GM18505 (cell line): ENCODE measurements around the gene RFPL1.
"Not testable (repeated sequence)": the region's sequence is repeated elsewhere in the genome, so short reads cannot be mapped to it uniquely, and the experiment has no call there.

Experiments used
- ATAC-seq: cut with Tn5 transposase; IDR thresholded peaks from one replicate; pipeline ENCODE4 v1.9.1; 2021; ENCODE audit not compliant: unreplicated experiment
- POLR2A ChIP-seq: IDR thresholded peaks from 4 replicates; pipeline ENCODE4 v1.6.1; 2011; ENCODE audit warnings: borderline replicate concordance; ENCODE audit not compliant: insufficient read depth, insufficient read length; ENCODE audit errors: extremely low read depth

Gene RFPL1

GRCh38 chr22:29438283-29438682 is at the start of gene RFPL1:
RFPL1 (plus strand) TSS chr22:29438583.
- not testable (repeated sequence) for ATAC-seq

DNA sequence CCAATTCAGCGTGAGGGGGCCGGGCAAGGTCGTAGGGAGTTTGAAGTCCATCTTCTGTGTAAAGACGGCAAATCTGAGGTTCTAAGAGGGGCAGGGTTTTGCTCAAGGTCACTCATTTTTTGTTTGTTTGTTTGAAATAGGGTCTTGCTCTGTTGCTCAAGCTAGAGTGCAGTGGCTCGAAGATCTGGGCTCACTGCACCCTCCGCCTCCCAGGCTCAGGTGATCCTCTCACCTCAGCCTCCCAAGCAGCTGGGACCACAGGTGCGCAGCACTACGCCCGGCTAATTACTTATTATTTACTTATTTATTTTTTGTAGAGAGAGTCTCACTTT is 49.7 kb upstream of the RFPL1 start:
- no peak for TF ChIP-seq POLR2A
- peak; percentile 13 for ATAC-seq

DNA sequence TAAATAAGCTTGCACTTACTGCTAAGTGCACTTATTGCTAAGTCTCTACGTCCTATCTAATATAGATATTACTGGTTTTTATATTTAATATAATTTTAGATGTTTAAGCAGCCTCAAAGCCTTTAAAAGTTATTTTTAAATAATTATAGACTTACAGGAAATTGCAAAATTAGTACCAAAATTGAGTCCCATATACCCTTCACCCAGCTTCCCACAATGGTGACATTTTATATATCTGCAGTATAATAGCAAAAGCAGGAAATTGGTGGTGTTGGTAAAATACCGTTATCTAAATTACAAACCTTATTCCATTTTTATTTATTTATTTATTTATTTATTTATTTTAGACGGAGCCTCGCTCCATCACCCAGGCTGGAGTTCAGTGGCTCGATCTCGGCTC is 48.1 kb upstream of the RFPL1 start:
- no peak for ATAC-seq
- no peak for TF ChIP-seq POLR2A

GRCh38 chr22:29391546-29391945 is 46.8 kb upstream of the RFPL1 start:
- no peak for TF ChIP-seq POLR2A
- no peak for ATAC-seq

DNA sequence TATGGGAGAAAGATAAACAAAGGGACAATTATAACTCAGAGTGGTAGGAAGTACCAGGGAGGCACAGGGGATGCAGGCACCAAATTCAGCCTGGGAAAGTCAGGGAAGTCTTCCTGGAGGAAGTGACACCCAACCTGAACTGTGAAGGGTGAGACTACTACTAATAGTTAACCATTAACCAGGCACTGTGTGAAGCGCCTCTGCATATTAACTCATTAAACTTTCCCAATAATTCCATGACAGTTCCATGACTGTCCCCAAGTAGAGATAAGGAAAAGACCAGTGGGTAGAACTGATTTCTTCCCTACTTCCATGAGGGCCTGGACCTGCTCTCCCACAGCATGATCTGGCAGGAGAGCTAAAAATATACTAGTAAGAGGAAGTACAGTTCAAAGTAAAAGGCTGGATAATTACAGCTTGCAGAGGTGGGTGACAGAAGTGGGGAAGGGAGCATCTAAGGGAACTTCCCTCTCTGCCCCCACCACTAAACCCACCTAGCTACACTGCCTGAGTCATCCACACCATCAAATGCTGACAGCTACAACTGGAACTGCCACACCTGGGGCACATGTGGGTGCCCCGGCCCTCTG is 45.3 kb upstream of the RFPL1 start:
- TF ChIP-seq POLR2A: no peak
- ATAC-seq: no peak

GRCh38 chr22:29394931-29395581 is 43.3 kb upstream of the RFPL1 start:
- ATAC-seq: no peak
- no peak for TF ChIP-seq POLR2A

GRCh38 chr22:29396126-29396525 is 42.3 kb upstream of the RFPL1 start:
- ATAC-seq: no peak
- no peak for TF ChIP-seq POLR2A

DNA sequence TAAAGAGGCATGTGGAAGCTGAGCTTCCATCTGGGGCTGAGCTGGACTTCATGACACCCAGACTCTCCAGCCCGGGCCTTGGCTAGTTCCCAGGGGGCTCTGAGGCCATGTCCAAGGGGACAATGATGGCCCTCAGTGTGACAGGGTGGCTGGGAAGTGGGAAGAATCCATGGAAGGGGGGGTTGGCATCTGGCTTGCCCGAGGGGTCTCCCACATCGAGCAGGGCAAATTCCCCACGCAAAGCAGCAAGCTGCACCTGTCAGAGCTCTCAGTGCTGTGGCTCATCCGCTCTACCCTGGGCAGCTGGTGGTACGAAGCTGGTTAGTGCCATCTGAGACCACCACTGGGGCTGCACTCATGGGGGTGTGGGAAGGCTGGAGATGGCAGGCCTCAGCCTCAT is 40.6 kb upstream of the RFPL1 start:
- no peak for ATAC-seq

GRCh38 chr22:29400576-29400975 is 37.8 kb upstream of the RFPL1 start:
- TF ChIP-seq POLR2A: no peak
- no peak for ATAC-seq

More for the DNA sequence above, 40.6 kb upstream of the RFPL1 start:
- no peak for TF ChIP-seq POLR2A

- not testable (repeated sequence) for ATAC-seq
These were observed 36.8 kb upstream of the RFPL1 start for GRCh38 chr22:29401538-29401937.

- no peak for ATAC-seq
- TF ChIP-seq POLR2A: no peak
These were observed 29.4 kb upstream of the RFPL1 start for GRCh38 chr22:29408940-29409339.

- ATAC-seq: not testable (repeated sequence)
These were observed 26.7 kb upstream of the RFPL1 start for GRCh38 chr22:29411569-29412211.

- not testable (repeated sequence) for ATAC-seq
These were observed 25.6 kb upstream of the RFPL1 start for GRCh38 chr22:29412772-29413171.

DNA sequence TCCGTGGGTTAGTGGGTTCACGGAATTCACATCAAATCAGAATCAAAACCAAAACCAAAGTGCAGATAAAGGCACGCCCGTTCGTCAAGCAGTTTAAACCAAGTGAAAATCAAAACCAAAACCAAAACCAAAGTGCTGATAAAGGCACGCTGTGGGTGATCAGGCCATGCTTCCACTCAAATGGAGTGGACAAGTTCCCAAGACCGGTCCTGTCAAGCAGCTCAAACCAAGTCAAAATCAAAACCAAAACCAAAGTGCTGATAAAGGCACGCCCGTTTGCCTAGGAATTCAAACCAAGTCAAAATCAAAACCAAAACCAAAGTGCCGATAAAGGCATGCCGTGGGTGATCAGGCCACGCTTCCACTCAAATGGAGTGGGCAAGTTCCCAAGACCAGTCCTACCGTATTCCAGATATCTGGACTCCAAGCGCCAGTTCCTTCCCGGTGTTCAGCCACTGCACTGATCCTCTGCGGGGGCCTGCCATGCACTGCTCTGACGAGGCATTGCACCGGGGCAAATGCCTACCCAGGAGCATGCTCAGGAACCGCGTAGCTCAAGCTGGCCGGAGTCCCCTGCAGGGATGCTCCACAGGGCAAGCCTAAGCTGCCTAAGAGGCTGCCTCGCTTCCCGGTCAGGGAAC is 23.3 kb upstream of the RFPL1 start:
- not testable (repeated sequence) for ATAC-seq

DNA sequence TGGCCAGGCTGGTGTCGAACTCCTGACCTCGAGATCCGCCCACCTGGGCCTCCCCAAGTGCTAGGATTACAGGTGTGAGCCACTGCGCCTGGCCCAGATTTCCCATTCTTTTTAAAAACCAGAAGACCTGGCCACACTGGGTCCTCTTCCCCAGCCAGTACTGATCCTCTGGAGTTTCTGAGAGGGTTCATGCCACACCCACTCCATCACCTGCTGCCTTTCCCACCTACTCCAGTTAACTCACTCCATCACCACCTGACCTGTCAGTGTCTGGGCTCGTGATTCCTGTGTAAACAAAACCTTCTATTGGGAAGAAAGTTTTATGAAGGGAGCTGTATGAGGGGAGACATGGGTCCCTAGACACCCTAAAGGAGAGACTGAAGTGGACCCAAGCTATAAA is 19.7 kb upstream of the RFPL1 start:
- ATAC-seq: not testable (repeated sequence)

DNA sequence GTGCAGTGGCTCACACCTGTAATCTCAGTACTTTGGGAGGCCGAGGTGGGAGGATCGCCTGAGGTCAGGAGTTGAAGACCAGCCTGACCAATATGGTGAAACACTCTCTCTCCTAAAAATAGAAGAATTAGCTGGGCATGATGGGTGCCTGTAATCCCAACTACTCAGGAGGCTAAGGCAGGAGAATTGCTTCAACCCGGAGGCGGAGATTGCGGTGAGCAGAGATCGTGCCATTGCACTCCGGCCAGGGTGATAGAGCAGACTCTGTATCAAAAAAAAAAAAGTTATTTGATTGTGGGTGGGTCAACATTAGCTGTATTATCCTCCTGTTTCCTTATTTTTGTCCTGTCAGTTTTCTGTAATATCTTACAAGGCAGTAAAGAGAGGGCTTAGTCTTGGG is 11.9 kb upstream of the RFPL1 start:
- ATAC-seq: no peak
- TF ChIP-seq POLR2A: no peak
